HG03558 (cell line): ENCODE measurements around the gene APBB1.

ENCODE experiments used
- ATAC-seq: cut with Tn5 transposase; IDR thresholded peaks from one replicate; pipeline ENCODE4 v1.9.1; 2021; ENCODE audit warnings: moderate number of reproducible peaks; ENCODE audit not compliant: unreplicated experiment; ENCODE audit errors: extremely low read depth

APBB1 gene

GRCh38 chr11:6419009-6419631, at the start of gene APBB1:
TSS of gene APBB1 (minus strand) at chr11:6419094. CDS start at chr11:6411347, 7,747 bp downstream.
- no peak for ATAC-seq

DNA sequence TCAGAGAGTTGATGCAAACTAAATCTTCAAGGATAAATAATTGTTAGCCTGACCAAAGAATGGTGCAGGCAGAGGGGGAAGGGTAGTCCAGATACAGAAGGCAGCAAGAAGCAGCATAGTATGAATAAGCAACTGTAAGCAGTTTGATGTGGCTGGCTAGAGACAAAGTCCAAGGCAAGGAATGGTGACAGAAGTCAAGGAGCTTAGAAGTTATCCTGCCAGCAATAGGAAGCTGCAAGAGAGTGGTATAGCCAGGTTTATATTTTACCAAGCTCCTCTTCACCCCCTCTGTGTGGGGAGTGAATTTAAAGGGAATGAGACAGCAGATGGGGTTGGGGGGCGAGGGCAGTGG, 40.2 kb upstream of the APBB1 start:
- ATAC-seq: no peak

GRCh38 chr11:6458352-6459098, 39.6 kb upstream of the APBB1 start:
- ATAC-seq: no peak

GRCh38 chr11:6457581-6458320, 38.9 kb upstream of the APBB1 start:
- no peak for ATAC-seq

- no peak for ATAC-seq
Measured at GRCh38 chr11:6456361-6457073, 37.6 kb upstream of the APBB1 start.

DNA sequence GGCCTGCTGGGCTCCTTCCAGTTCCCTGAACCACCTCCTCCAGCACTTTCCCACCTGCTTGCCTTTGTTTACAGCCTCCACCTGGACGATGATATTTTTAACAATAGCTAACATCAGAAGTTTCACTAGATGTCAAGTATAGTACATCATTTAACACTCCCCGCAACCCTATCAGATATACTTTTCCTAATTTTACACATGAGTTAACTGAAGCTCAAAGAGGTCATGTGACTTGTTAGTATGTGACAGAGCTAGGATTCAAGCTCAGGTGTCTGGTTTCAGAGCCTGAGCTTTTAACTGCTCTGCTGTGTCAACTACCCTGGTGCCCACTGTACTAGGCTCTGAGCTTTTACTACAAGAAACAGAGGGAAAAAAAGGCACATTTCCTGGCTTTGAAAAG, 36.2 kb upstream of the APBB1 start:
- ATAC-seq: no peak

DNA sequence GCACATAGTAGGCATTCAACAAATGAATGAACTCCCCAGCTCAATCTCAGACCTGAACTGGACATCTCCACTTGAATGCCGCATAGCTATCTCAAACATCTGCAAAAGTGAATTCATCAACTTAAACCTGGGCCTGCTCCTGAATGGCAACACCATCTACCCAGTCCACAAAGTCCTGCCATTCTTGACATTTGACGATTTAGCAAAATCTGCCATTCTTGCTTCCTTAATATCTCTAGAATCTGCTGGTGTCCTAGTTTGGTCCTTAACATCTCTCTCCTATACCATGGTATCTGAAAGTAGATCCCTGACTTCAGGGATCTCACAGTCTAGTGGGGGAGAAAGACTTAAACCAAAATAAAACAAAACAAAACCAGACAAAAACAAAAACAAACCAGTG, 34.3 kb upstream of the APBB1 start:
- no peak for ATAC-seq

- ATAC-seq: no peak
Measured at GRCh38 chr11:6452219-6452618, 33.3 kb upstream of the APBB1 start.

DNA sequence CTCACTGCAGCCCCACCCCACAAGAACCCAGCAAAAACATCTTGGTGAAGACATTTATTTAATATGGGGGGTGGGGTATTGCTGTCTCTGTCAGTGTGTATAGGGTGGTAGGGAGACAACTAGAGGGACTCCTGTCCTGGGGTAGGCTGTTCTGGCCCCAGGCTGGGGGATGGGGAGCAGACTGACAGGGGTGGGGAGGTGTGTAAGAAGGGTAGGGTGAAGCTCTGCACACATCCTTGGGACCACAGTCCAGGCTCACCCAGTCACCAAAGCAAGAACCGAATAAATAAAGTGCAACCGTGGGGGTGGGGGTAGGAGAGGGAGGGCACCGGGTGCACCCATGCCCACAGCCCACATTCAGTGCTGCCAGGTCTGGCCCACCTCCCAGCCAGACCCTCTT, 29.7 kb upstream of the APBB1 start:
- no peak for ATAC-seq

- no peak for ATAC-seq
Measured at GRCh38 chr11:6443269-6444003, 24.5 kb upstream of the APBB1 start.

GRCh38 chr11:6442441-6442840, 23.5 kb upstream of the APBB1 start:
- ATAC-seq: no peak

GRCh38 chr11:6440906-6441358, 22.0 kb upstream of the APBB1 start, which contains the start of gene HPX:
TSS of gene HPX (minus strand) at chr11:6440987. CDS start at chr11:6440963, 24 bp downstream.
- no peak for ATAC-seq

- ATAC-seq: no peak
Measured at GRCh38 chr11:6438979-6439571, 20.2 kb upstream of the APBB1 start.

GRCh38 chr11:6437993-6438392, 19.1 kb upstream of the APBB1 start:
- no peak for ATAC-seq

DNA sequence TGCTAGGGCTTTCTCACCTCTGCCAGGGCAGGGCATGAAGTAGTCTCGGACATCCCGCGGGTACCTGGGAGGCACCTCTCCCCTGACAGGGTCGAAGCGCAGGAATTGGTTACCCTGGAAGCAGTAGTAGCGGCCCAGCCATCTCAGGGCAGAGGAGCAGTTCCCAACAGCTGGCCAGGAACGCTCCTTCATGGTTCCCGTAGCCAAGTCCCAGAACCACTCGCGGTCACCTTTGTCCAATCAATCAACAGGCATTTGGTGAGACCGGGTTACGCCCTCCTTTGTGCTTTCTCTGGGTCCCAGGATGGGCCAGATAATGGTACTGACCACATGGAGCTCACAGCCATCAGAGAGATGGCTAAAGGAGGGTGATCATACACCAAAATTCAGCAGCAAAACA, 18.5 kb upstream of the APBB1 start:
- no peak for ATAC-seq

- no peak for ATAC-seq
Measured at GRCh38 chr11:6433998-6434660, 15.2 kb upstream of the APBB1 start.

- no peak for ATAC-seq
Measured at GRCh38 chr11:6431861-6432260, 13.0 kb upstream of the APBB1 start.

DNA sequence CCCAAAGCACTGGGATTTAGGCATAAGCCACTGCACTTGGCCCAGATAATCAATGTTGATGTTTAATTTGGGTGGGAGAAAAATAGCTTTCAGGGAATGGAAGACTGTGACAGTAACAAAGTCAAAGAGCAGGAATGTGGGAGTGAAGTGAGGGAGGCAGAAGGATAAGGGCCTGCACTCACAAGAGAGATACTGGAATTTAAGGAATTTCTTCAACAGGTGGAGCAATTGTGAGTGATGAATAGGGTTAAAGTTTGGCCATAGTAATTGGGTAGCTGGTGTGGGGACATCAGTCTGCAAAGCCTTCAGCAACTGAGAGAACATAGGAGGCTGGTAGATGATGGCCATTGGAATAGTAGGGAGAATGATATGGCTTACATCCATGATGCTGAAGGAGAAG, 8.6 kb upstream of the APBB1 start:
- no peak for ATAC-seq

DNA sequence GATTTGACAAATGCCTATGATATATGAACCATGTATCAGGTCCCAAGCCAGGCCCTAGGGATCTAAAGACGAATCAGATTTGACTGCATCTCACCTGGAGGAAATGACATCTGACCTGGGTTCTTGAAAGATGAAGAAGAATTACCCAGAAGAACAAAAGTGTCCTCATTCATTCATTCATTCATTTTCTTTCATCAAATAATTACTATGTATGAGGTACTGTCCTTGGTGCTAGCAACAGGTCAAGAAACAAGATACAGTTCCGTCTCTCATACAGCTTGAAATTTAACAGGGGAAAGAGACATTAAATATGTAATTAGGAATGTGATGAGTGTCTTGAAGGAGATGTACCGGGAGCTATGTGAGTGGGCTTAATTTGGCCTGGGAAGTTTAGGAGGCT, 1.8 kb upstream of the APBB1 start:
- ATAC-seq: no peak
